ENCODE results near the gene EEF1A2.

Gene EEF1A2

GRCh38 chr20:63497946-63498935 is 642 bp downstream of the EEF1A2 start:
- H3K4me3 ChIP-seq (ENCODE audit: low read depth, low read length), result no peak overlapping the region
- TF ChIP-seq, protein P1, sequence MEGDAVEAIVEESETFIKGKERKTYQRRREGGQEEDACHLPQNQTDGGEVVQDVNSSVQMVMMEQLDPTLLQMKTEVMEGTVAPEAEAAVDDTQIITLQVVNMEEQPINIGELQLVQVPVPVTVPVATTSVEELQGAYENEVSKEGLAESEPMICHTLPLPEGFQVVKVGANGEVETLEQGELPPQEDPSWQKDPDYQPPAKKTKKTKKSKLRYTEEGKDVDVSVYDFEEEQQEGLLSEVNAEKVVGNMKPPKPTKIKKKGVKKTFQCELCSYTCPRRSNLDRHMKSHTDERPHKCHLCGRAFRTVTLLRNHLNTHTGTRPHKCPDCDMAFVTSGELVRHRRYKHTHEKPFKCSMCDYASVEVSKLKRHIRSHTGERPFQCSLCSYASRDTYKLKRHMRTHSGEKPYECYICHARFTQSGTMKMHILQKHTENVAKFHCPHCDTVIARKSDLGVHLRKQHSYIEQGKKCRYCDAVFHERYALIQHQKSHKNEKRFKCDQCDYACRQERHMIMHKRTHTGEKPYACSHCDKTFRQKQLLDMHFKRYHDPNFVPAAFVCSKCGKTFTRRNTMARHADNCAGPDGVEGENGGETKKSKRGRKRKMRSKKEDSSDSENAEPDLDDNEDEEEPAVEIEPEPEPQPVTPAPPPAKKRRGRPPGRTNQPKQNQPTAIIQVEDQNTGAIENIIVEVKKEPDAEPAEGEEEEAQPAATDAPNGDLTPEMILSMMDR (conservative IDR thresholded peaks at IDR 0.05; ENCODE audit: low read depth, low read length), result no peak
- no peak for DNase-seq (ENCODE audit: low read depth)

- DNase-seq (ENCODE audit: low read depth), result no peak
- TF ChIP-seq, protein P1 (conservative IDR thresholded peaks at IDR 0.05; ENCODE audit: low read depth, low read length), result no peak
- no peak overlapping the region for H3K4me3 ChIP-seq (ENCODE audit: low read depth, low read length)
These were observed 1.5 kb downstream of the EEF1A2 start for GRCh38 chr20:63497138-63497945.

GRCh38 chr20:63496596-63497120 is 2.2 kb downstream of the EEF1A2 start:
- no peak for DNase-seq (ENCODE audit: low read depth)
- TF ChIP-seq, protein P1 (conservative IDR thresholded peaks at IDR 0.05; ENCODE audit: low read depth, low read length), result no peak
- no peak overlapping the region for H3K4me3 ChIP-seq (ENCODE audit: low read depth, low read length)

DNA sequence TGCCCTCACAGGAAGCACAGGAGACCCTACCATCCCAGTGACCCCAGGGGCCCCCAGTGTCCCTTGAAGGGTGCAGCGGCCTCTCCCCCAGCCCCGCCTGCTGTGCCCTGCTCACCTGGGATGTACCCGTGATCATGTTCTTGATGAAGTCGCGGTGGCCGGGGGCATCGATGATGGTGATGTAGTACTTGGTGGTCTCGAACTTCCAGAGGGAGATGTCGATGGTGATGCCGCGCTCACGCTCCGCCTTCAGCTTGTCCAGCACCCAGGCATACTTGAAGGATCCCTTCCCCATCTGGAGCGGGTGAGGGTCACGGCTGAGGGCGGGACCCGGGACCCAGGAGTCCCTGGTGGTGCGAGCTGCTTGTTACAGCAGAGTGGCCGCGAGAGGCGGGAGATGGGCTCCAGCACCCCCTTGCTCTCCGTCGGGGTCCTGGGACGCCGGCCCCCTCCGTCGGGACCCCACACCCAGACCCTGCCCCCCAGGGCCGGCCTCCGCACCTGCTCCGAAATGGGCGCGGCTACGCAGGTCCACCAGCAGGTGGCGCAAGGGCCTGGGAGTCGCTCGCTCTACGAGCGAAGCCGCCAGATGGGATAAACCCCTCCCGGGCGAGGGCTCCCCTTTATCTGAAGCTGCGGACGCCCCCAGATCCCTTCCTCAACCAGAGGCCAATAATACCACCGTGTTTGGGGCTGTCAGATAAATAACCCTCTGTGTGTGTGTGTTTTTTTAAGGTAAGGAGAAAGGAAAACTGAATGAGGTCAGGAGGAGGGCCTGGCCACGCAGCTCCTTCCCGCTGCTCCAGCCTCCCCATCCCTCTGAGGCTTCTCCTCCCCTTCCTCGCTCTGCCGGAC is 2.9 kb downstream of the EEF1A2 start:
- H3K4me3 ChIP-seq (ENCODE audit: low read depth, low read length), result peak overlapping the region; percentile 30
- TF ChIP-seq, protein P1 (conservative IDR thresholded peaks at IDR 0.05; ENCODE audit: low read depth, low read length), result peak; percentile 82
- peak; percentile 44 for DNase-seq (ENCODE audit: low read depth)

GRCh38 chr20:63495167-63495720 is 3.6 kb downstream of the EEF1A2 start:
- TF ChIP-seq, protein P1 (conservative IDR thresholded peaks at IDR 0.05; ENCODE audit: low read depth, low read length), result no peak
- H3K4me3 ChIP-seq (ENCODE audit: low read depth, low read length), result no peak overlapping the region
- no peak for DNase-seq (ENCODE audit: low read depth)

All from choroid plexus epithelial cell (primary cell).